ENCODE results near the gene ALDH1A2. TPM values are rescaled to one million over a fixed set of nuclear protein-coding genes. Genes with fewer than 3 reads are reported as not detected.

The ALDH1A2 gene
- polyA plus RNA-seq, 3 donors, result 0.41 to 5.1 (median 3.4) TPM

GRCh38 chr15:58080398-58080797 lies 14.9 kb upstream of the ALDH1A2 start:
- no peaks in the 10 kb centered on the region for H3K27me3 ChIP-seq (ENCODE audit: control insufficient read depth in 2 of 2, insufficient read depth in 2 of 2, low read length in 2 of 2)
- H3K4me3 Mint-ChIP-seq, result no peak overlapping the region
- no peak overlapping the region for H3K9ac ChIP-seq (ENCODE audit: insufficient read depth, low read length, poor library complexity, severe bottlenecking)
- H3K4me1 ChIP-seq (ENCODE audit: control insufficient read depth in 1 of 2, insufficient read depth in 2 of 2, low read length in 2 of 2), result no peaks in the 10 kb centered on the region
- no peak for DNase-seq
- no peaks in the 10 kb centered on the region for H3K9me3 ChIP-seq (replicated peaks in 1 of 2; ENCODE audit: control insufficient read depth in 1 of 2, insufficient read depth in 1 of 2, low read length in 2 of 2)
- H3K79me2 ChIP-seq (ENCODE audit: insufficient read depth, low read length), result no peaks in the 10 kb centered on the region
- H3K27ac Mint-ChIP-seq, result no peak overlapping the region
- no peak overlapping the region for H2AFZ ChIP-seq (ENCODE audit: insufficient read depth, low read depth, low read length, poor library complexity, severe bottlenecking)
- WGBS (ENCODE audit: insufficient coverage), result no CpG with 5 or more reads among the region's 8 CpGs
- no peaks in the 10 kb centered on the region for H3K27me3 Mint-ChIP-seq (ENCODE audit: low read depth in 3 of 3)
- no peaks in the 10 kb centered on the region for H4K20me1 ChIP-seq (ENCODE audit: insufficient read depth, low read length)
- TF ChIP-seq CTCF (IDR thresholded peaks at IDR 0.05), result no peak
- H3K36me3 ChIP-seq (replicated peaks in 1 of 2; ENCODE audit: control insufficient read depth in 1 of 2, insufficient read depth in 2 of 2, low read length in 2 of 2), result no peaks in the 10 kb centered on the region
- intact Hi-C loops (cut with micrococcal nuclease), result no loop called here
- H3K4me1 Mint-ChIP-seq, result no peaks in the 10 kb centered on the region
- no peak overlapping the region for H3K4me3 ChIP-seq (replicated peaks in 1 of 3; ENCODE audit: low read depth in 2 of 3, low read length in 3 of 3)
- H3K9me3 Mint-ChIP-seq, result no peaks in the 10 kb centered on the region
- H3K36me3 Mint-ChIP-seq, result no peaks in the 10 kb centered on the region
- H3K27ac ChIP-seq (ENCODE audit: low read depth in 1 of 2, low read length in 2 of 2), result no peak overlapping the region
- no peak overlapping the region for H3K4me2 ChIP-seq (replicated peaks; ENCODE audit: extremely low read depth, low read length, poor library complexity, severe bottlenecking)

GRCh38 chr15:58078591-58078990 lies 13.1 kb upstream of the ALDH1A2 start:
- H3K9me3 Mint-ChIP-seq, result no peaks in the 10 kb centered on the region

More at GRCh38 chr15:58078591-58078990, 13.1 kb upstream of the ALDH1A2 start:
- no peaks in the 10 kb centered on the region for H3K9me3 ChIP-seq (replicated peaks in 1 of 2; ENCODE audit: control insufficient read depth in 1 of 2, insufficient read depth in 1 of 2, low read length in 2 of 2)
- no peaks in the 10 kb centered on the region for H3K4me1 ChIP-seq (ENCODE audit: control insufficient read depth in 1 of 2, insufficient read depth in 2 of 2, low read length in 2 of 2)
- H3K27ac ChIP-seq (ENCODE audit: low read depth in 1 of 2, low read length in 2 of 2), result no peak overlapping the region
- no peak overlapping the region for H3K9ac ChIP-seq (ENCODE audit: insufficient read depth, low read length, poor library complexity, severe bottlenecking)
- H3K4me3 ChIP-seq (replicated peaks in 1 of 3; ENCODE audit: low read depth in 2 of 3, low read length in 3 of 3), result no peak overlapping the region
- H4K20me1 ChIP-seq (ENCODE audit: insufficient read depth, low read length), result no peaks in the 10 kb centered on the region
- no peak overlapping the region for H3K4me2 ChIP-seq (replicated peaks; ENCODE audit: extremely low read depth, low read length, poor library complexity, severe bottlenecking)
- Mint-ChIP-seq H3K27me3 (ENCODE audit: low read depth in 3 of 3) (peaks cover 2 to 4% (median 3%) of the 10 kb centered on the region in 3 donors), H3K4me1 (no peaks in the 10 kb centered on the region), H3K36me3 (no peaks in the 10 kb centered on the region), H3K4me3 (no peak overlapping the region), H3K27ac (peak overlapping the region in 1 of 7 donors; percentile 37)
- H2AFZ ChIP-seq (ENCODE audit: insufficient read depth, low read depth, low read length, poor library complexity, severe bottlenecking), result no peak overlapping the region
- no peaks in the 10 kb centered on the region for H3K79me2 ChIP-seq (ENCODE audit: insufficient read depth, low read length)
- DNase-seq, result no peak
- H3K36me3 ChIP-seq (replicated peaks in 1 of 2; ENCODE audit: control insufficient read depth in 1 of 2, insufficient read depth in 2 of 2, low read length in 2 of 2), result no peaks in the 10 kb centered on the region
- intact Hi-C loops (cut with micrococcal nuclease), result no loop called here
- H3K27me3 ChIP-seq (ENCODE audit: control insufficient read depth in 2 of 2, insufficient read depth in 2 of 2, low read length in 2 of 2), result peaks cover 5% of the 10 kb centered on the region in 2 donors
- no peak for TF ChIP-seq CTCF (IDR thresholded peaks at IDR 0.05)

Measured in CD14-positive monocyte (primary cell).